Measurements from ENCODE around the gene CCDC89. TPM values are rescaled to one million over a fixed set of nuclear protein-coding genes. Genes with fewer than 3 reads are reported as not detected.

The CCDC89 gene
- total and polyA plus RNA-seq, 9 of the 15 experiments (the other 6 are each of a cell fraction or from before 2014, with no cell fraction given): 0.07 to 0.09 TPM; not detected in 7

GRCh38 chr11:85647604-85648299 is 38.2 kb downstream of the CCDC89 start, which contains the start of gene TMEM126A (continued):
- TF ChIP-seq, protein P1, sequence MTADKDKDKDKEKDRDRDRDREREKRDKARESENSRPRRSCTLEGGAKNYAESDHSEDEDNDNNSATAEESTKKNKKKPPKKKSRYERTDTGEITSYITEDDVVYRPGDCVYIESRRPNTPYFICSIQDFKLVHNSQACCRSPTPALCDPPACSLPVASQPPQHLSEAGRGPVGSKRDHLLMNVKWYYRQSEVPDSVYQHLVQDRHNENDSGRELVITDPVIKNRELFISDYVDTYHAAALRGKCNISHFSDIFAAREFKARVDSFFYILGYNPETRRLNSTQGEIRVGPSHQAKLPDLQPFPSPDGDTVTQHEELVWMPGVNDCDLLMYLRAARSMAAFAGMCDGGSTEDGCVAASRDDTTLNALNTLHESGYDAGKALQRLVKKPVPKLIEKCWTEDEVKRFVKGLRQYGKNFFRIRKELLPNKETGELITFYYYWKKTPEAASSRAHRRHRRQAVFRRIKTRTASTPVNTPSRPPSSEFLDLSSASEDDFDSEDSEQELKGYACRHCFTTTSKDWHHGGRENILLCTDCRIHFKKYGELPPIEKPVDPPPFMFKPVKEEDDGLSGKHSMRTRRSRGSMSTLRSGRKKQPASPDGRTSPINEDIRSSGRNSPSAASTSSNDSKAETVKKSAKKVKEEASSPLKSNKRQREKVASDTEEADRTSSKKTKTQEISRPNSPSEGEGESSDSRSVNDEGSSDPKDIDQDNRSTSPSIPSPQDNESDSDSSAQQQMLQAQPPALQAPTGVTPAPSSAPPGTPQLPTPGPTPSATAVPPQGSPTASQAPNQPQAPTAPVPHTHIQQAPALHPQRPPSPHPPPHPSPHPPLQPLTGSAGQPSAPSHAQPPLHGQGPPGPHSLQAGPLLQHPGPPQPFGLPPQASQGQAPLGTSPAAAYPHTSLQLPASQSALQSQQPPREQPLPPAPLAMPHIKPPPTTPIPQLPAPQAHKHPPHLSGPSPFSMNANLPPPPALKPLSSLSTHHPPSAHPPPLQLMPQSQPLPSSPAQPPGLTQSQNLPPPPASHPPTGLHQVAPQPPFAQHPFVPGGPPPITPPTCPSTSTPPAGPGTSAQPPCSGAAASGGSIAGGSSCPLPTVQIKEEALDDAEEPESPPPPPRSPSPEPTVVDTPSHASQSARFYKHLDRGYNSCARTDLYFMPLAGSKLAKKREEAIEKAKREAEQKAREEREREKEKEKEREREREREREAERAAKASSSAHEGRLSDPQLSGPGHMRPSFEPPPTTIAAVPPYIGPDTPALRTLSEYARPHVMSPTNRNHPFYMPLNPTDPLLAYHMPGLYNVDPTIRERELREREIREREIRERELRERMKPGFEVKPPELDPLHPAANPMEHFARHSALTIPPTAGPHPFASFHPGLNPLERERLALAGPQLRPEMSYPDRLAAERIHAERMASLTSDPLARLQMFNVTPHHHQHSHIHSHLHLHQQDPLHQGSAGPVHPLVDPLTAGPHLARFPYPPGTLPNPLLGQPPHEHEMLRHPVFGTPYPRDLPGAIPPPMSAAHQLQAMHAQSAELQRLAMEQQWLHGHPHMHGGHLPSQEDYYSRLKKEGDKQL (CRISPR knock-in tag; IDR thresholded peaks at IDR 0.05; ENCODE audit: borderline replicate concordance): no peak
- no peak for TF ChIP-seq FOS (IDR thresholded peaks at IDR 0.05; ENCODE audit: extremely low read depth, insufficient read length)
- no peak for TF ChIP-seq PHB2 (IDR thresholded peaks at IDR 0.05; ENCODE audit: low read depth)
- TF ChIP-seq, protein P2, sequence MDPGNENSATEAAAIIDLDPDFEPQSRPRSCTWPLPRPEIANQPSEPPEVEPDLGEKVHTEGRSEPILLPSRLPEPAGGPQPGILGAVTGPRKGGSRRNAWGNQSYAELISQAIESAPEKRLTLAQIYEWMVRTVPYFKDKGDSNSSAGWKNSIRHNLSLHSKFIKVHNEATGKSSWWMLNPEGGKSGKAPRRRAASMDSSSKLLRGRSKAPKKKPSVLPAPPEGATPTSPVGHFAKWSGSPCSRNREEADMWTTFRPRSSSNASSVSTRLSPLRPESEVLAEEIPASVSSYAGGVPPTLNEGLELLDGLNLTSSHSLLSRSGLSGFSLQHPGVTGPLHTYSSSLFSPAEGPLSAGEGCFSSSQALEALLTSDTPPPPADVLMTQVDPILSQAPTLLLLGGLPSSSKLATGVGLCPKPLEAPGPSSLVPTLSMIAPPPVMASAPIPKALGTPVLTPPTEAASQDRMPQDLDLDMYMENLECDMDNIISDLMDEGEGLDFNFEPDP (CRISPR knock-in tag; IDR thresholded peaks at IDR 0.05): no peak
- TF ChIP-seq SMARCB1 (IDR thresholded peaks at IDR 0.05; ENCODE audit: insufficient read length, low read depth): no peak
- TF ChIP-seq NFYB (IDR thresholded peaks at IDR 0.05; ENCODE audit: extremely low read depth, insufficient read length): no peak
- TF ChIP-seq ZNF282 (CRISPR knock-in tag; IDR thresholded peaks at IDR 0.05): no peak
- TF ChIP-seq BCL6 (CRISPR knock-in tag; IDR thresholded peaks at IDR 0.05): no peak
- TF ChIP-seq PCBP1 (IDR thresholded peaks at IDR 0.05; ENCODE audit: low read depth, low read length, poor library complexity, severe bottlenecking): no peak
- TF ChIP-seq ZFP36 (IDR thresholded peaks at IDR 0.05; ENCODE audit: low read depth, low read length, partially characterized antibody): no peak
- TF ChIP-seq E2F3 (CRISPR knock-in tag; IDR thresholded peaks at IDR 0.05): peak; percentile 71; the same call in 1 of the 2 replicates
- no peak for TF ChIP-seq ZNF280B (CRISPR knock-in tag; IDR thresholded peaks at IDR 0.05)
- no peak for TF ChIP-seq SRSF1 (IDR thresholded peaks at IDR 0.05; ENCODE audit: low read depth, low read length)
- TF ChIP-seq HNRNPUL1 (IDR thresholded peaks at IDR 0.05; ENCODE audit: low read length): no peak
- TF ChIP-seq, protein P3, sequence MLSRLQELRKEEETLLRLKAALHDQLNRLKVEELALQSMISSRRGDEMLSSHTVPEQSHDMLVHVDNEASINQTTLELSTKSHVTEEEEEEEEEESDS (CRISPR knock-in tag; IDR thresholded peaks at IDR 0.05): no peak
- TF ChIP-seq, protein P4, sequence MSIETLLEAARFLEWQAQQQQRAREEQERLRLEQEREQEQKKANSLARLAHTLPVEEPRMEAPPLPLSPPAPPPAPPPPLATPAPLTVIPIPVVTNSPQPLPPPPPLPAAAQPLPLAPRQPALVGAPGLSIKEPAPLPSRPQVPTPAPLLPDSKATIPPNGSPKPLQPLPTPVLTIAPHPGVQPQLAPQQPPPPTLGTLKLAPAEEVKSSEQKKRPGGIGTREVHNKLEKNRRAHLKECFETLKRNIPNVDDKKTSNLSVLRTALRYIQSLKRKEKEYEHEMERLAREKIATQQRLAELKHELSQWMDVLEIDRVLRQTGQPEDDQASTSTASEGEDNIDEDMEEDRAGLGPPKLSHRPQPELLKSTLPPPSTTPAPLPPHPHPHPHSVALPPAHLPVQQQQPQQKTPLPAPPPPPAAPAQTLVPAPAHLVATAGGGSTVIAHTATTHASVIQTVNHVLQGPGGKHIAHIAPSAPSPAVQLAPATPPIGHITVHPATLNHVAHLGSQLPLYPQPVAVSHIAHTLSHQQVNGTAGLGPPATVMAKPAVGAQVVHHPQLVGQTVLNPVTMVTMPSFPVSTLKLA (conservative IDR thresholded peaks at IDR 0.05): peak; percentile 53 to 90
